Suppressor macrophage treated with lipopolysaccharide for 4 hours (primary cell): ENCODE results near the gene ATP9B.
A peak's percentile ranks its signal among the peaks of the same experiment; 100 is the strongest.
"Not testable (repeated sequence)": the region's sequence is repeated elsewhere in the genome, so short reads cannot be mapped to it uniquely, and the experiment has no call there.

Source experiments
- DNase-seq: peaks from one replicate; pipeline ENCODE4 v3.0.0-alpha.2; 2020

ATP9B gene

GRCh38 chr18:79072655-79073054, 3.5 kb downstream of the ATP9B start:
- DNase-seq: not testable (repeated sequence)

- no peak for DNase-seq
These were observed 8.0 kb downstream of the ATP9B start for GRCh38 chr18:79077181-79077580.

DNA sequence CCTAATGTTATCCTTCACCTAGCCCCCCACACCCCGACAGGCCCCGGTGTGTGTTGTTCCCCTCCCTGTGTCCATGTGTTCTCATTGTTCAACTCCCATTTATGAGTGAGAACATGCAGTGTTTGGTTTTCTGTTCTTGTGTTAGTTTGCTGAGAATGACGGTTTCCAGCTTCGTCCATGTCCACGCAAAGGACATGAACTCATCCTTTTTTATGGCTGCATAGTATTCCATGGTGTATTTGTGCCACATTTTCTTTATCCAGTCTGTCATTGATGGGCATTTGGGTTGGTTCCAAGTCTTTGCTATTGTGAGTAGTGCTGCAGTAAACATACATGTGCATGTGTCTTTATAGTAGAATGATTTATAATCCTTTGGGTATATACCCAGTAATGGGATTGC, 9.6 kb downstream of the ATP9B start:
- DNase-seq: not testable (repeated sequence)

DNA sequence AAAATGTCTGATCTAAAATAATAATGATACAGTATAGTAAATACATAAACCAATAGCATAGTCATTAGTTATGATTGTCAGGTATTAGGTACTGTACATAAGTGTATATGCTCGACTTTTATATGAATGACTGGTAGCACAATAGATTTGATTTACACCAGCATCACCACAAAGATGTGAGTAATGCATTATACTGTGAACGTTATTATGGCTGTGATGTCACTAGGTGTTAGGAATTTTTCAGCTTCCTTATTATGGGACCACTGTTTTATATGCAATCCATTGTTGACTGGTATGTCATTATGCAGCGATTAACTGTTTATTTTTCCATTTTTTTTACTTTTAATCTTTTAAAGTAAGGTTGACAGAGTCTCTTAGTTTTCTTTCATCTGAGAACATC, 23.7 kb downstream of the ATP9B start:
- DNase-seq: peak; percentile 15

- DNase-seq: no peak
These were observed 24.8 kb downstream of the ATP9B start for GRCh38 chr18:79093986-79094385.

- no peak for DNase-seq
These were observed 26.0 kb downstream of the ATP9B start for GRCh38 chr18:79095216-79095615.

DNA sequence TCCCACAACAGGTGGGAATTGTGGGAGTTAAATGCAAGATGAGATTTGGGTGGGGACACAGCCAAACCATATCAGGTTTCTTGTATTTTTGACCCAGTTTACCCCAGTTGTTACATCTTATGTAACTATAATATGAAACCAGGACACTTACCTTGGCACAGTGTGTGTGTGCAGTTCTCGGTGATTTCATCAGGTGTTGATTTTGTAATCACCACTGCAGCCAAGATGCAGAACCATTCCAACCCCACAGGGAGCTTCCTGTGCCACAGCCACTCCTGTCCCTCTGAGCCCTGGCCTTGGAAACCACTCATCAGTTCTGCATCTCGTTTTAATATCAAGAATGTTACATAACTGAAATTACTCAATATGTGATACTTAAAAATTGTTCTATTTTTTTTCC, 31.8 kb downstream of the ATP9B start:
- DNase-seq: no peak

- no peak for DNase-seq
These were observed 33.7 kb downstream of the ATP9B start for GRCh38 chr18:79102886-79103285.

DNA sequence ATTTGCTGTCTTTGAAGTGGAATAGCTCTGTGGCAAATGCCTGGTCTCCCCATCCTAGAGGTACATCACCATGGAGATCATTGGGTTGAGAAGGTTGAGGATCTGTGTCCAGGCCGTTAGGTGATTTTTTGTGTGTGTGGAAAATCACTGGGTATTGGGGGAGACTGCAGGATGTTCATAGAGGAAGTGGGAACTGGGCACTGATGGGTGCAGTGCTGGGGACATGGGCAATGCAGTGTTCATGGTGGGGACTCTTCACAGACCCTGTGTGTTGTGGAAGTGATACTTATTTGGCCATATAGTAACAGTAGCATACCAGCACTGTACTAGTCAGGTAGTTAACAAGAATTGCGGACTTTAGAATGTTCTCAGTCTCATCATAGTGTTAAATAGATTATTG, 34.9 kb downstream of the ATP9B start:
- no peak for DNase-seq

DNA sequence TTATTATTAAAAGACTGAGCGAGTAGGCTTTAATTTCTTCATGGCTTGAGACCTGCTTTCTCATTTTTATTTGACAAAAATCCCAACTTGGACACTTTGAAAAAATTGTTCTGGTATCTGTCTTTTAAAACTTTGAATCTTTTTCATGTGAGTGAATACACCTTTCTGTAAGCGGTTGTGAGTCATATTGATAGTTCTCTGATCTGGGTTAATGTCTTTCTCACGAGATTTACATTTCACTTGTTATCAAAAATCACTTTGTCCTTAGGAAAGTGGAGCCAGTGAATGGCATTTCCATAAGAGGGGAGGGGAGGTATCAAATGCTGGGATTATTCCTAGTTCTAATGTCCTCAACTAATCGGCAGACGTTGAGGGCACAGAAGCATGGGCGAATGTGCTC, 36.3 kb downstream of the ATP9B start:
- no peak for DNase-seq

- peak; percentile 43 for DNase-seq
These were observed 36.9 kb downstream of the ATP9B start for GRCh38 chr18:79106084-79106483.

DNA sequence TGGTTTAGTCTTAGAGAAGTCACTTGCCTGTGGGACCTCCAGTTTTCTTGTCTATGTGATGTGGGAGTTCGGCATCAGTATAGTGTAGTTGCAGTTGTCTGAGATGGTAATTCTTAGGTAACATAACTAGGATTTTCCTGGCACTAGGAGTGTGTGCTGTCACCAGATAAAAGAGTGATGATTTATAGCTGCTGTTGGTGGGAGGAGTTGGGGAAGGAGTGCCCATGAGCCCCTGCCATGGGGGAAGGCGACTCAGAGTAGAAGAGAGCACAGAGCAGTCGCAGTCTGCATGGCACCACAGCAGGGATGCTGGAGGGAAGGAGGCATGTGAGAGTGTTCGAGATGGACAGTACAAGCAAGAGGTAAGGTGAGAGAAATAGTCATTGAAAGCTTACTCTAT, 38.7 kb downstream of the ATP9B start:
- no peak for DNase-seq

- peak; percentile 47 for DNase-seq
These were observed 39.5 kb downstream of the ATP9B start for GRCh38 chr18:79108549-79109215.

GRCh38 chr18:79111483-79111882, 42.3 kb downstream of the ATP9B start:
- no peak for DNase-seq

- peak; percentile 36 for DNase-seq
These were observed 48.2 kb downstream of the ATP9B start for GRCh38 chr18:79117385-79117784.

DNA sequence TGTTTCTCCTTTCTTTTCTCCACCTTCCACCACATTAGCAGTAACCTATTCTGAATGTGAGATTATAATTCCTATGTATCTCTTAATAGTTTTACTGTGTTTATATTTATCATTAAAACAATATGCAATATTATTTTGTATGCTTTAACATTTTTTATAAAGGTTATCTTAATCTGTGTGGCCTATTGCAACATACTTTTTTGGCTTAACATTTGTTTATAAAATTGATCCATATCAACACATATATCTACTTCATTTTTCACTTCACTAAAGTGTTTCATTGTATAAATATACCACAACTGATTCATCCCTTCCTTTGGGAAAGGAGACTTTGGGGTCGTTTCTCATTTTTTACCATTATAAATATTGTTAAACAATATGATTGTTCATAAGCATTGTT, 48.6 kb downstream of the ATP9B start:
- no peak for DNase-seq

DNA sequence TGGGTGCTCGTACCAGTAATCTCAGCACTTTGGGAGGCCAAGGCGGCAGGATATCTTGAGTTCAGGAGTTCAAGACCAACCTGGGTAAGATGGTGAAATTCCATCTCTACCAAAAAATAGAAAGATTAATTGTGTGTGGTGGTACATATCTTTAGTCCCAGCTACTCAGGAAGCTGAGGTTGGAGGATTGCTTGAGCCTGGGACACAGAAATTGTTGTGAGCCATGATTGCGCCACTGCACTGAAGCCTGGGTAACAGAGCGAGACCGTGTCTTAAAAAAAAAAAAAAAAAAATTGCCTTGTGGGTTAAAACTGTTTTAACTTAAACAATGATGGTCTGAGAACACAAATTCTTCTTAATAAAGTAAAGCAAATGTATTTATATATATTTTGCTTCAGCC, 49.6 kb downstream of the ATP9B start:
- DNase-seq: no peak

- DNase-seq: no peak
These were observed 52.7 kb downstream of the ATP9B start for GRCh38 chr18:79121746-79122474.

DNA sequence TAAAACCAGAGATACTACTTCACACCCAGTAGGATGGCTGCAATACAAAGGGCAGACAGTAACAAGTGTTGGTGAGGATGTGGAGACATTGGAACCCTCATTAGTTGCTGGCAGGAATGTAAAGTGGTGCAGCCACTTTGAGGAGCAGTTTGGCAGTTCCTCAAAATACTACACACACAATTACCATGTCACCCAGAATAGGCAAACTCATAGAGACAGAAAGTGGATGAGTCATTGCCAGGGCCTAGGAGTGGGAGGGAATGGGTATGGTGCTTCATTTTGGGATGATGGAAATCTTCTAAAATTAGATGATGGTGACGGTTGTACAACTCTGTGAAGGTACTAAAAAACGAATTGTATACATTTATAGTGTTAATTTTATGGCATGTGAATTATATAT, 54.8 kb downstream of the ATP9B start:
- peak; percentile 40 for DNase-seq

- no peak for DNase-seq
These were observed 59.9 kb downstream of the ATP9B start for GRCh38 chr18:79129120-79129519.

GRCh38 chr18:79133724-79134123, 64.5 kb downstream of the ATP9B start:
- DNase-seq: no peak

DNA sequence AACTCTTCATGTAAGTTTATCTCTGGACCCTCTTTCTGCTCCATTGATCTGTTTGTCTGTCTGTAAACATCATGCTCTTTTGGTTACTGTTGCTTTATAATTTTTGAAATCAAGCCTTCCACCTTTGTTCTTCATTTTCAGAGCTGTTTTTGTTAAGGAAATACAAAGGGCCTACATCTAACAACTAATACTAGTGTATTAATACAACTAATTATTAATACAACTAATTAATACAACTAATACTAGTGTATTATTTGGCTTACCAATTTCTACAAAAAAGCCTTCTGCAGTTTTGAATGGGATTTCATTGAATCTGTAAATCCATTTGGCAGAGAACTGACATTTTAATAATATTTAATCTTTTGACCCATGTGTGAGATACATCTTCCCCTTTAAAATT, 66.7 kb downstream of the ATP9B start:
- no peak for DNase-seq

DNA sequence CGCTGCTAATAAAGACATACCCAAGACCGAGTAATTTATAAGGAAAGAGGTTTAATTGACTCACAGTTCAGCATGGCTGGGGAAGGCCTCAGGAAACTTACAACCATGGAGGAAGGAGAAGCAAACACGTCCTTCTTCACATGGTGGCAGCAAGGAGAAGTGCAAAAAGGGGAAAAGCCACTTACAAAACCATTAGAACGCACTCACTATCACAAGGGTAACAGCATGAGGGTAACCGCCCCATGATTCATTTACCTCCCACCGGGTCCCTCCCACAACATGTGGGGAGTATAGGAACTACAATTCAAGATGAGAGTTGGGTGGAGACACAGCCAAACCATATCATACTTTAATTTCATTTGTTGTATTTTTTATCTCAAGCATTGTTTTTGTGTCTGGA, 67.5 kb downstream of the ATP9B start:
- DNase-seq: peak; percentile 34

GRCh38 chr18:79139206-79139605, 70.0 kb downstream of the ATP9B start:
- no peak for DNase-seq

GRCh38 chr18:79147014-79147413, 77.8 kb downstream of the ATP9B start:
- DNase-seq: no peak
